Measurements from ENCODE around the gene TMC5. TPM values are rescaled to one million over a fixed set of nuclear protein-coding genes. Genes with fewer than 3 reads are reported as not detected.

TMC5 gene
- total RNA-seq, 1 donor = under 0.01 TPM

- peak; percentile 13 for DNase-seq (ENCODE audit: low read depth)
- TF ChIP-seq, protein P1, sequence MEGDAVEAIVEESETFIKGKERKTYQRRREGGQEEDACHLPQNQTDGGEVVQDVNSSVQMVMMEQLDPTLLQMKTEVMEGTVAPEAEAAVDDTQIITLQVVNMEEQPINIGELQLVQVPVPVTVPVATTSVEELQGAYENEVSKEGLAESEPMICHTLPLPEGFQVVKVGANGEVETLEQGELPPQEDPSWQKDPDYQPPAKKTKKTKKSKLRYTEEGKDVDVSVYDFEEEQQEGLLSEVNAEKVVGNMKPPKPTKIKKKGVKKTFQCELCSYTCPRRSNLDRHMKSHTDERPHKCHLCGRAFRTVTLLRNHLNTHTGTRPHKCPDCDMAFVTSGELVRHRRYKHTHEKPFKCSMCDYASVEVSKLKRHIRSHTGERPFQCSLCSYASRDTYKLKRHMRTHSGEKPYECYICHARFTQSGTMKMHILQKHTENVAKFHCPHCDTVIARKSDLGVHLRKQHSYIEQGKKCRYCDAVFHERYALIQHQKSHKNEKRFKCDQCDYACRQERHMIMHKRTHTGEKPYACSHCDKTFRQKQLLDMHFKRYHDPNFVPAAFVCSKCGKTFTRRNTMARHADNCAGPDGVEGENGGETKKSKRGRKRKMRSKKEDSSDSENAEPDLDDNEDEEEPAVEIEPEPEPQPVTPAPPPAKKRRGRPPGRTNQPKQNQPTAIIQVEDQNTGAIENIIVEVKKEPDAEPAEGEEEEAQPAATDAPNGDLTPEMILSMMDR (IDR thresholded peaks at IDR 0.05; ENCODE audit: insufficient read depth, low read length) = no peak
- H3K4me3 ChIP-seq (ENCODE audit: low read depth, low read length) = no peak overlapping the region
Observed at GRCh38 chr16:19437280-19437679, 19.6 kb downstream of the TMC5 start.

DNA sequence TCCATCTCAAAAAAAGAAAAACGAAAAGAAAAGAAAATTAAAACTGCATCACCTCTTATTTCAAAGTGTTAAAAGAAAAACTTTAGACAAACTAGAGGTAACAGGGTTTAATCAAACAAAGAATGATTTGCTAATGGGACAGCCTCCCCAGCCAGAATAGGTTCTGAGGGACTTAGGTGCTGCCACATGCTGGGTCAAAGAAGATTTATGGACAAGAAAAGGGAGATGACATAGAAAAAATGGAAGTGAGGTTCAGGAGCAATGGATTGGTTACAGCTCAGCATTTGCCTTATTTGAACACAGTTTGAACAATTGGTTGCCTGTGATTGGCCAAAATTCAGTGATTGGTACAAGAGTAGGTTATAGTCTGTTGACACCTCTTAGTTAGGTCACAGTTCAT, 21.1 kb downstream of the TMC5 start:
- DNase-seq (ENCODE audit: low read depth) = no peak
- TF ChIP-seq, protein P1 (IDR thresholded peaks at IDR 0.05; ENCODE audit: insufficient read depth, low read length) = no peak
- no peak overlapping the region for H3K4me3 ChIP-seq (ENCODE audit: low read depth, low read length)

DNA sequence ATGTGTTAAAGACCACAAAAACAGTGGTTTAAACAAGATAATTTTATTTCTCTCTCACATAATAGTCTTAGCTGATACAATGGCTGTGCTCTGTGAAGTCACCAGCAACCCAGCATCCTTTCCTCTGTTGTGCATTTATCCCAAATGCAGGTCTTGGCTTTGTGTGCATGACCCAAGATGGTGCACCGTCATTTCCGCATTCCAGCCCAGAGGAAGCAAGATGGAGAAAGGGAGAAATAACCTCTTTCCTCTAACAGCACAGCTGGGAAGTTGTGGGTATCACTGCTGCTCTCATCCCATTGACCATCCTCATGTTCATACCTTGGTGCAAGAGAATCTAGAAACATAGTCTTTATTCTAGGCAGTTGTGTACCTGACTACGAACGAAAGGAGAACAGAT, 21.8 kb downstream of the TMC5 start:
- no peak for DNase-seq (ENCODE audit: low read depth)
- TF ChIP-seq, protein P1 (IDR thresholded peaks at IDR 0.05; ENCODE audit: insufficient read depth, low read length) = no peak
- H3K4me3 ChIP-seq (ENCODE audit: low read depth, low read length) = no peak overlapping the region

DNA sequence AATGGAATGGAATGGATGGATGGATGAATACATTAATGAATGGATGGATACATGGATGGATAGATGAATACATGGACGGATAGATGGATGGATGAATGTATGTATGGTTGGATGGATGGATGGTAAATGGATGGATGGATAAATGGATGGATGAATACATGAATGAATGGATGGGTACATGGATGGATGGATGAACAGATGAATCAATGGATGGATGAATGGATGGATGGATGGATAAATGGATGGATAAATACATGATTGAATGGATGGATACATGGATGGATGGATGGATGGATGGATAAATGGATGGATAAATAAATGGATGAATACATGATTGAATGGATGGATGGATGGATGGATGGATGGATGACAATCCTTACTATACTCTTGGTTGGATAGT, 26.0 kb downstream of the TMC5 start:
- H3K4me3 ChIP-seq (ENCODE audit: low read depth, low read length) = no peak overlapping the region
- no peak for DNase-seq (ENCODE audit: low read depth)
- TF ChIP-seq, protein P1 (IDR thresholded peaks at IDR 0.05; ENCODE audit: insufficient read depth, low read length) = no peak

- no peak overlapping the region for H3K4me3 ChIP-seq (ENCODE audit: low read depth, low read length)
- no peak for DNase-seq (ENCODE audit: low read depth)
- TF ChIP-seq, protein P1 (IDR thresholded peaks at IDR 0.05; ENCODE audit: insufficient read depth, low read length) = no peak
Observed at GRCh38 chr16:19446300-19446846, 28.7 kb downstream of the TMC5 start.

DNA sequence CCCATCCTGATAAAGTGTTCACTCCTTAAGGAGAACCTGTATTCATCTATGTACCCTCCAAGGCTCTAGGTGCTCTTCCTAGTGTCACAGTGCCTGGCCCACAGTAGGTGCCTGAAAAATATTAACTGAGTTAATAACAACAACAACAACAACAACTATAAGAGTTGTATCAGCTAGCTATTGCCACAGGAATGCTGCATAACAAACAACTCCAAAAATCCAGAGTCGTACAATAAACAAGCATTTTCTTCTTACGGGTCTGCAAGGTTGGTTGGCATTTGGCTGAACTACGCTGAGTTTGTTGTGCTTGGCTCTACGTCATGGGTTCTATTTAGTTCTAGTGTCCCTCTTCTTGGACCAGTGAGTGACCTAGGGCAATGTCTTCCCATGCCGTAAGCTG, 29.2 kb downstream of the TMC5 start:
- TF ChIP-seq, protein P1 (IDR thresholded peaks at IDR 0.05; ENCODE audit: insufficient read depth, low read length) = no peak
- no peak for DNase-seq (ENCODE audit: low read depth)
- no peak overlapping the region for H3K4me3 ChIP-seq (ENCODE audit: low read depth, low read length)

GRCh38 chr16:19450186-19450585, 32.5 kb downstream of the TMC5 start:
- H3K4me3 ChIP-seq (ENCODE audit: low read depth, low read length) = no peak overlapping the region
- TF ChIP-seq, protein P1 (IDR thresholded peaks at IDR 0.05; ENCODE audit: insufficient read depth, low read length) = no peak
- DNase-seq (ENCODE audit: low read depth) = no peak

All from fibroblast of the aortic adventitia (primary cell).